Activated CD8-positive, alpha-beta memory T cell treated with anti-CD3 and anti-CD28 coated beads, Interleukin-2, amount 50 U/mL, for 1 hour (primary cell): ENCODE results near the gene CNOT2.

Experiments used
- DNase-seq: peaks from one replicate; pipeline ENCODE4 v3.0.0-alpha.2; 2020; ENCODE audit errors: extremely low read depth

The CNOT2 gene

DNA sequence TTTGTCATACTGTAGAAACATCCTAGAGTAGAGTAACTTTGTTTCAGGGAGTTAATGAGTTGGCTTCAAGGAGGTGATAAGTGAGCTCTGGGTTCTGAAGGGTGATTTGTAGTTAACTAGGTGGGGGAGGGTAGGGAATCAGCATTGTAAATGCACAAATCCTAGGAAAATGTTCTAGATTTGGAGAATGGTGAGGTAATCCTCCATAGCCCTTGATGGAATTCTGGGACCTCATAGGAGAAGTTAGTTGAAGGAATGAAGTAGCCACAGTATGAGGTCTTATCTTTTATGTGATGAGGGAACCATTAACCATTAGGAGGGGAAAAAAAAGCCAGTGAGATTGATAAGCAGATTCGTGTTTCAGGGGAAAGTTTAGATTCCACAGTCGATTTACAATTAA is 8.0 kb downstream of the CNOT2 start:
- DNase-seq, result no peak

GRCh38 chr12:70251661-70252060 is 8.4 kb downstream of the CNOT2 start:
- no peak for DNase-seq

DNA sequence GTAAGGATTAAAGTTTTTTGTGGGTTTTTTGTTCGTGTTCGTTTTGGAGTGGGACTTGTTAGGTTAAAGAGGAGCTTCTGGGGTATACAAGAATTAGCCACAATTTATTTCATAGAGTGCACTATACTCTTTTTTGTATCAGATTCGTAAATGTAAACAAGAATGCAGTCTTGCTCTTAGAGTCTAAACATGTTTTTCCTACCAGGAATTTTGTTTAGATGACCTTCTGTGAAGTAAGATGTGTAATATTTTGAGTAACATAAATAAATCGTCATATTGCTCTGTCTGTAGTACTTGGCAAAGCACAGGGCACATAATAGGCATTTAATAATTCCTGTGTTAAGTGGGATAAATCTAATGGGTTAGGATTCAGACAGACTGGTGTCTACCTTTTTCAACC is 9.6 kb downstream of the CNOT2 start:
- DNase-seq, result no peak

DNA sequence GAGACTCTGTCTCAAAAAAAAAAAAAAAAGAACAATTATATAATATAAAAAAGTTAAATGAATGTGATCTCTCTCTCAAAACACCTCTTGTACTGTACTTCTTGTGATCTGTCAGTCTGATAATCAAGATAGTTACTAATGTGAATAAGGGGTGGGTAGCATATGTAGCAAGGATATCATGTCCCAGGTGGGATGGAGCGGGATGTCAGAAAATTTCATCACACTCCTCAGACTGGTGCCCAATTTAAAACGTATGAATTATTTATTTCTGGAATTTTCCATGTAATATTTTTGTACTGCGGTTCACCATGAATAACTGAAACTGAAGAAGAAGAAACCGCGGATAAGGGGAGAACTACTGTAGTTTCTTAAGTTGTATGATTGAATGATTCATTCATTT is 11.0 kb downstream of the CNOT2 start:
- DNase-seq, result no peak

DNA sequence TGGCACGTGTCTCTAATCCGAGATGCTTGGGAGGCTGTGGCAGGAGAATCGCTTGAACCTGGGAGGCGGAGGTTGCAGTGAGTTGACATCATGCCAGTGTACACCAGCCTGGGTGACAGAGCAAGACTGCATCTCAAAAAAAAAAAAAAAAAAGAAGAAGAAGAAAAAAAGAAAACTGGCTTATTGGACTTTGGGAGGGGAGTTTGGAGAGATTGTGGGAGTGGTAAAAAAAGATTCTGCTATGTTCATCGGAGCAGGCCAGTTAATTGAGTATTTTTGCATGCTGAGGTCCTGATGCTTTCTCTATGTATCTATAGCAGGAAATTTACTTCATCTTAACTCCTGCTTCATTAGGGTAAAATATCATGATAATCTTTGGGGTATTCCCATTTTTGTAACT is 11.6 kb downstream of the CNOT2 start:
- no peak for DNase-seq

GRCh38 chr12:70255311-70255710 is 12.1 kb downstream of the CNOT2 start:
- no peak for DNase-seq

DNA sequence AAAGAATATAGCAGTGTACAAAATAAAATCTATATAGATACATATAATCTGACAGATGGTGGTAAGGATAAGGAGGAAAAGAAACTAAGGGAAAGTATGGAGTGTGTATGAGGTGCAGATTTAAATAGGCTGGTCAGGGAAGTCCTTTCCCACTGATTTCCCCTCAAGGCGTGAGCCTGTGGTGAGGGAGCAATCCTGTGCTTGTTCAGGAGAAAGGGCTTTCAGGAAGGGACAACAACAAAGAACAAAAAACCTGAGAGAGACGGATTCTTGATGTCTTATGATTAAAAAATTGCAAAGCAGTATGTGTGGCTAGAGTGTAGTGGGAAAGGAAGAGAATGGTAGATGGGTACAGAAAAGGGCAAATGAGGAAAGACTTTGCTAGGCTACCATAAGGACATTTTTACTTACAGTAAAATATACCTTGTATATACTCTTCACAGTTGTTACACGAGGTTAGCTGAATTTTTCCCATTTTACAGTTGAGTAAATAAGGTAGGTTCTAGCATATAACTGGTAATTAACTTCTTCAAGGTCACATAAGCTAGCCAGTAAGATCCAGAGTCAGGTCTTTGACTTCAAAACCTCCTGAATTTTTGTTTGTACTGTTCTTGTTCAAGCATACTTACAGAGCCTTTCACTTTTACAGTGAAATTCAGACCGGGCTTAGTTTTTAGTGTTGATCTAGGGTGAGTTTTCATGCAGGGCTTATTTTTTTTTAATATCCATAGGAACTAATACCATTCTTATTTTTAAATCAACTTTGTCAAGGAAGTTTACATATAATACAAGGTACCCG is 15.6 kb downstream of the CNOT2 start:
- DNase-seq, result no peak

DNA sequence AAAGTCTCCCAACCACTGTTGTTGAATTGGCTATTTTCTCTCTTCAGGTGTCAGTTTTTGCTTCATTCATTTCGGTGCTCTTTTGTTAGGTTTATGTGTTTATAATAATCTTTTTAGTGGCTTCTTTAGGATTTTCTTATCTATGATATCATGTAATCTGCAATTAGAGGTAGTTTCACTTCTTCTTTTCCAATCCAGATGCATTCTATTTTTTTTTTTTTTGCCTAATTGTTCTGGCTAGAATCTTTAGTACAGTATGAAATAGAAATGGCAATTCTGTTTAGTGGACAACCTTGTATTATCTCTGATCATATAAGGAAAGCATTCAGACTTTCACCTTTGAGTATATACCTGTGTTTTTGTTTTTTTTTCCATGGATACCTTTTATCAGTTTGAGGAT is 17.4 kb downstream of the CNOT2 start:
- no peak for DNase-seq

- DNase-seq, result no peak
Observed at GRCh38 chr12:70264067-70264867, 21.0 kb downstream of the CNOT2 start.

DNA sequence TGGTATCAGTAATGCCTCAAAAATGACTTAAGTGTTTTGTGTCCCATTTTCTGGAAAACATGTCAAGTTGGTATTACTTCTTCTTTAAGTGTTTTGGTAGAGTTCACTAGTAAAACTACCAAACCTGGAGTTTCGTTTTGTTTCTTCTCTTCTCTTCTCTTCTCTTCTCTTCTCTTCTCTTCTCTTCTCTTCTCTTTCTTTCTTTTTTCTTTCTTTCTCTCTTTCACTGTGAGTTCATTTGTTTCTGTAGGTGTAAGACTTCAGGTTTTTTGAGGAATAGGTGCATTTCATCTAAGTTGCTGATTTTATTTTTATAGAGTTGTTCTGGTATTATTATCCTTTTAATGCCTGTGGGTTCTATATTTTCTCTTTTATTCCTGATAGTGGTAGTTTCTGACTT is 21.9 kb downstream of the CNOT2 start:
- DNase-seq, result no peak

GRCh38 chr12:70267550-70267949 is 24.3 kb downstream of the CNOT2 start:
- no peak for DNase-seq

- no peak for DNase-seq
Observed at GRCh38 chr12:70268972-70269371, 25.7 kb downstream of the CNOT2 start.

GRCh38 chr12:70270108-70270507 is 26.9 kb downstream of the CNOT2 start:
- no peak for DNase-seq

DNA sequence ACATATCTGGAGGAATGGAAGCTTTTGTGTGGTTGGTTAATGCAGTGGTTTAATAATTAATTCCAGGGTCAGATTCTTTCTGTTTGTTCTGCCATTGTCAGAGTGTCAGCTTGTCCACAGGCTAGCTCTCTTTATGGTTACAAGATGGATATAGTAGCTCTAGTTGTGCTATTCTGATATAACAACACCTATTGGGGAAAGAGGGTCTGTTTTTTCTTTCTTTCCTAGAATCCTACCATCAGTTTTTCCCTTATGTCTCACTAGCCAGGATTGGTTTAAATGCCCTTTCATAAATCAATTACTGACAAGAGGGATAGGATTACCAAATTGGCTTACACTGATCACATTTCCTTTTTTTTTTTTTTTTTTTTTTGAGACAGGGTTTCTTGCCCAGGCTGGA is 27.8 kb downstream of the CNOT2 start:
- no peak for DNase-seq

DNA sequence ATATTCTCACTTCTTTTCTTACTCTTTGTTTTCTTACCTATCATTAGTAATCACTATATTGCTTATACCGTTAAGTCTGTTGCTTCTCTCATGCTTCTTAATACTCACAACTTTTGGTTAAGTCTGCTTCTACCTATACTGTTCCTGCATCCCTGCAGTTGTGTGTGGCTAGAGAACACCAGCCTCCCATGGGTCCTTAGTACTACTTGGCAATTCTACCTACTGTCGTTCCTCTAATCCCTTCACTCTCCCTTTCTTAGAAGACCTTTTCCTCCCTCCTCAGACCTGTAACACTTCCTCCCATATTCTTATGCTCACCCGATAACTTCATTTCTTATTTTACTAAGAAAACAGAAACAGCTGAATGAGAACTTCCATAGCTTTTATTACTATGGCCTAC is 29.3 kb downstream of the CNOT2 start:
- no peak for DNase-seq

- no peak for DNase-seq
Observed at GRCh38 chr12:70275045-70275444, 31.8 kb downstream of the CNOT2 start.

DNA sequence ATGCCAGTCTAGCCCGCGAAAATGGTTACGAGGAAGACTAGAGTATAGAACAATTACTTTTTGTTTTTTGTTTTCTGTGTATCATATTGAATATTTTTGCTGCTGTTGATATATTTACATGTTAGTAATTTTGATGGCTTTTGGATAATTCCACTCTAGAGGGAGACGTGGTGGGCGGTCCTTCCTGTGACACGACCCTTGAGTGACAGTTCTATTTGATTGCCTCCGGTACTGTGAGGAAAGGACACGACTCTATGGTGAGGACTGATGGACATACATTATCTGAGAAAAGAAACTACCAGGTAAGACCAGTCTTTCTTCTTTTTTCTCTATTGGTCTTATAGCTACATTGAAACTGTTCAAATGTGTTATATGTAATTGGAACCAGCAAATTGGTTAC is 34.7 kb downstream of the CNOT2 start:
- DNase-seq, result no peak

- no peak for DNase-seq
Observed at GRCh38 chr12:70278945-70279344, 35.7 kb downstream of the CNOT2 start.

DNA sequence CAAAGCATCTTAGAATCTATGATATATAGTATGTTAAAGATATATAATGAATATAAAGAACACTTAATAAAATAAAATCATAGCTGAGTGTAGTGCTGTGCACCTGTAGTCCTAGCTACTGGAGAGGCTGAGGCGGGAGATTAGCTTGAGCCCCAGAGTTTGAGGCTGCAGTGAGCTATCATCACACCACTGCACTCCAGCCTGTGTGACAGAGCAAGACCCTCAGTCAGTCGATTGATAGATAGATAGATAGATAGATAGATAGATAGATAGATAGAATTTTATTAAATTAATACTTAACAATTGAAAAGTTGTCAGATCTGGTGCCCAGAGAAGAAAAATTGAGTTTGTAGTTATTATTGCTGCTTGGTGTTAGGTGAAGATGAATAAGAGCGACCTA is 40.0 kb downstream of the CNOT2 start:
- no peak for DNase-seq

GRCh38 chr12:70288817-70289216 is 45.6 kb downstream of the CNOT2 start:
- no peak for DNase-seq

- no peak for DNase-seq
Observed at GRCh38 chr12:70290116-70290515, 46.9 kb downstream of the CNOT2 start.

DNA sequence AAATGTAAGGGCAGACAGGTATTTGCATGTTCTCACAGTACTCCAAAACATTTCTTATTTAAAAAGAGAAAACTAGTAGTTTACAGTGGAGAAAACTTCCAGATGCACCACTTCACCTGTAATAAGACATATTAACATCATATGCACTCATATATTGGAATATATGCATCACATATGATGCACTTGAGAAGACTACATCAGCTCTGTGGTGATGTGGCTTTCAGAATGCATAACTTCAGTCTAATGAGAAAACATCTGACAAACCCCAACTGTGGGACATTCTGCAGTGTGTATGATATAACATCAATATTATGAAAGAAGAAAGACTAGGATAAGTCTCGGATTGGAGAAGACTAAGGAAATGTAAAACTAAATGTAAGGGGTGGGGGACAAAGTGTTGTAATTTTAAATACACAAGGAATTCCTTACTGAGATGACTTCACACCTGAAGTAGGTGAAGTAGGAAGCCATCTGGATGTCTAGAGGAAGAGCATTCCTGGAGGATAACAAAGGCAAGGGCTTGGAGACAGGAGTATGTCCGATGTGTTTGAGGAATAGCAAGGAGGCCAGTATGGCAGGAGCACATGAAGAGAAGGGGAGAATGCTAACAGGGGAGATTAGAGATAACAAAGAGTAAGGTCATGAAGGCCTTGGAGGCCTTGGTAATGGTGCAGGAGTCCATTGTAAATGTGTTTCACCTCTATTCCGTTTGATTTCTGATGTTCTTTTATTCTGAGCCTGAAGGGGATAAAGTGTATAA is 49.0 kb downstream of the CNOT2 start:
- DNase-seq, result no peak
